ENCODE measurements around the gene KPNB1.

KPNB1 gene

DNA sequence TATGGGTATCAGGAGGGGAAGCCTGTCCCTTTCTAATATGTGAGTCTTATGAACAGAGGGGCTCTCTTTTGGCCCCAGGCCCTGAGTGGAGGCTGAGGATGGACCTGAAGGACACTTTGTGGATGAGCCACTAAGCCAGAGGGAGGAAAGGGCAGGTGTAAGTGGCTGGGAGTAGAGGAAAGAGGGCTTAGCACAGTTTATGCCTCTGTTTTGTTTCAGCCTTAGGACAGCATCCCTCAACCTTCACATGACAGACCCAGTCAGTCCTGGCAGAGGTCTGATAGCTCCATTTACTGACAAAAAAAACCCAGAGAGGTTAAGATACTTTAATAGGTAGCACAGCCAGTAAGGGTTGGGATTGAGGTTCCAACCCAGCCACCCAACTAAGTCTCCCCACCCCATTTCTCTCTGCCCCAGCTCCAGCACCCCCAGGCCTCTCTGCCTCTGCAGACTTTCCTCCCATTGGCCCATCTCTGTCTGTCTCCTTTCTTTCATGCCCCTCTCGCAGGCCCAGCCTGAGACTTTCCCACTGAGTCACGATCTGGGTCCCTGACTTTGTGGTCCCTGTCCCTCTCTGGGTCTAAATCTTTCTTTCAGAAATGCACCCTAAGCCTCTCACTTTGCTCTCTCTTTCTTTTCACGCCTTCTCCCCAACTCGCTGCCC lies 78.6 kb downstream of the KPNB1 start:
- DNase-seq (ENCODE audit: low spot score), result no peak

DNA sequence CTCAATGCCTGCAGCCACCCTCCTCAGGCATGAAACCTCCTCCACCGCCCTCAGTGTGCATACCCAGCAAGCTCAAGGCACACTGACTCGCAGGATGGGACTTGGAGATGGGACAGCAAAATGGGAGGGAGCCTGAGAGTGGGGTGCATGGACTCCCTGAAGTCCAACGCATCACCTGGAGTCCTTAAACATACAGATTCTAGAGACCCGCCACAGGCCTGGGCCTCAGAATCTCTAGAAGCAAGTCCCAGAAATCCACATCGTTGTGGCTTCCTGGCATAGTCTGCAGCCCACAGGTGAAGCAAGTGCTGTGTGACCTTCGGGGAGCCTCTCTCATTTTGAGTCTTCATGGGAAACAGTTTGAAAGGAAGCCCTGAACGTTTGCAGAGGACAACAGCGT lies 79.8 kb downstream of the KPNB1 start:
- no peak for DNase-seq (ENCODE audit: low spot score)

DNA sequence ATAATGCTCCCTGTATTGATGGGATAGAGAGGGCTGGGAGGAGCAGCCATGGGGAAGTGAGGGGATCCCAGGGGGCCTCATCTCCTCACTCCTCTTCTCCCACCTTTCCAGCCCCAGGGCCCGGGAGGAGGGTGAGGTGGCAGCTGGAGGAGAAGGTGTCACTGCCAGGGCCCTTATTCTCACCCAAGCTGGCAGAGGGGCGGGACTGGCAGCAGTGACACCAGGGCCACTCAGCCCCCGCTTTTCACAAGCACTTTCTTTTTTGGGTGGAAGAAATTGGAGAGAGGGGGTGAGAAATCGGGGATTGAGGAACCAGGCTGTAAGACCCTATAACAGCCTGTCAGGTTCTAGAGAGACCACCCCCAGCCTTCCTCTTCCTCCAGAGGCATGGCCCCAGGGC lies 81.0 kb downstream of the KPNB1 start:
- DNase-seq (ENCODE audit: low spot score), result no peak

DNA sequence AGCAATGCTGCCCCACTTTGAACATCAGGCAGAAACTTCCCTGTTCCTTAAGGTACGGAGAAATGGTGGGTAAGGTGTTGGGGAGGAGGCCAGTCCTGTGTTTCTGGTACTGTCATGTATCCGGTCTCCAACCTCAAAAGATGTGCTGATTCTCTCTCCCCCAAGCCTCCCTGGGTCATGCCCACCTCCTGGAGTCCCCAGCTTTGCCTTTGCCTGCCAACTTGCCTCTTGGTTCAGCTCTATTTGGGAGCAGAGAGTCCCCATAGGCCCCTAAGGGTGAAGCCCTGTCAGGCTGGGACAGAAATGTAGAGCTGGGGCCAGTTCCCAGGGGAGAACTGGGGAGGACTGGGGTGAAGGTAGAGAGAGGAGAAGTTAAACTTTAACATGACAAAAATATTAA lies 81.7 kb downstream of the KPNB1 start:
- no peak for DNase-seq (ENCODE audit: low spot score)

DNA sequence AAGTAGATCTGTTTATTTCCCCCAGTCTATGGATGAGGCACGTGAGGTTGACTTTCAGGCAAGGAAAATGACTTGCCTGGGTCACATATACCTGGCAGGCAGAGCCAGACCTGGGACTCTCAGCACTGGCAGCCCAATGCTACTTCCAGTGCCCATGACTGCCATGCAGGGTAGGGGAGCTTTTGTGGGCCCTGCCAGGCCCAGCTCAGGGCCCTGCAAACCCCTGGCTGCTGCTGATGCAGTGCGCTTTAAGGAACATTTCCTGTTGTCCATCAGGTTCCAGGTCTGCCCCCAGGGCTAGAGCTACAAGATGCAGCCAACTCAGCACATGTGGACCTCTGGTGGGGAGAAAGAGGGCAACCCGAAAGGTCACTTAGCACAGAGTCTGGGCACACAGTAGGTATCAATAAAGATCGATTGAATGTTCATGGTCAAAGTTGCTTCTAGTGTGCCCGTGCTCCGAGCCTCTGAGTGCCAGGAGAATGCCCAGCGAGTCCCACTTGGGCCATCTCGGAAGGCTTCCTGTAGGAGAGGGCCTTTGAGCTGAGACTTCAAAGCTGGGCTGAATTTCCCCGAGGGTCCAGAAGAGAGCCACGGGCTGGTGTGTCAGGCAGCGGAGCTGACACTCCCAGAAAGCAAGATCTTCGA lies 82.8 kb downstream of the KPNB1 start:
- DNase-seq (ENCODE audit: low spot score), result no peak

DNA sequence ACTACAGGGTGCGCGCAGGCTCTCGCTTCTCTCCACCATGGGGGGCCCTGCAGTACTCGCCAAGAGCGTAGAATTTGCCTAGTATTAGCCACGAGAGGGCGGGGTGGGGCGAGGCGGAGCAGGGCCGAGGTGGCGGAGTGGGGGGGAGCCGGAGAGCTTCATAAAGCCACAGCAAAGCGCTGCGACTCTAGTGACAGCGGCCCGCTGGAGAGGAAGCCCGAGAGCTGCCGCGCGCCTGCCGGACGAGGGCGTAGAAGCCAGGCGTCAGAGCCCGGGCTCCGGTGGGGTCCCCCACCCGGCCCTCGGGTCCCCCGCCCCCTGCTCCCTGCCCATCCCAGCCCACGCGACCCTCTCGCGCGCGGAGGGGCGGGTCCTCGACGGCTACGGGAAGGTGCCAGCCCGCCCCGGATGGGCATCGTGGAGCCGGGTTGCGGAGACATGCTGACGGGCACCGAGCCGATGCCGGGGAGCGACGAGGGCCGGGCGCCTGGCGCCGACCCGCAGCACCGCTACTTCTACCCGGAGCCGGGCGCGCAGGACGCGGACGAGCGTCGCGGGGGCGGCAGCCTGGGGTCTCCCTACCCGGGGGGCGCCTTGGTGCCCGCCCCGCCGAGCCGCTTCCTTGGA lies 83.4 kb downstream of the KPNB1 start, which contains the start of gene TBX21:
TBX21 (plus strand) TSS at position 190 of the 627 bp plus-strand sequence; CDS start at position 409, 219 bp downstream.
- DNase-seq (ENCODE audit: low spot score), result no peak

DNA sequence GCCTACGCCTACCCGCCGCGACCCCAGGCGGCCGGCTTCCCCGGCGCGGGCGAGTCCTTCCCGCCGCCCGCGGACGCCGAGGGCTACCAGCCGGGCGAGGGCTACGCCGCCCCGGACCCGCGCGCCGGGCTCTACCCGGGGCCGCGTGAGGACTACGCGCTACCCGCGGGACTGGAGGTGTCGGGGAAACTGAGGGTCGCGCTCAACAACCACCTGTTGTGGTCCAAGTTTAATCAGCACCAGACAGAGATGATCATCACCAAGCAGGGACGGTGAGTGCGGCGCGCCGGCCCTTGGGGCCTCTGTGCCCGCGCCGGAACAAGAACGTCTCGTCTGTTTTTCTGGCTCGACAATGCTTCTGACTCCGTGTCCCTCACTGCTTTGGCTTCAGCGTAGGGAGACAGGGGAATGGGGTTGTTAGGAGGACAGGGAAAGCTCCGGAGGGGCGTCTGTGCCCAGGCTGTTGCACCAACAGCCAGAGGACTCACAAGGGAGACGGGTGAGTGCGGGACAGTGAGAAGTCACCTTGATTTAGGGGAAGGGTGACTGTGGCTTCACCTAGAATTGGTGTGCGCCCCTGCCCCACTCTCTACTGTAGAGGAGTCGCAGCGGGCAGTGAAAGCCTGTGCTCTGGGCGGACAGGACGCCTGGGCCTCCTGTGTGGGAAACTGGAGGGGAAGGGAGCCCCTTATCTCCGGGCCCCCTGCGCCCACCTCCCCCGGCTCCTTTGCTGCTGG lies 84.1 kb downstream of the KPNB1 start:
- DNase-seq (ENCODE audit: low spot score), result no peak

DNA sequence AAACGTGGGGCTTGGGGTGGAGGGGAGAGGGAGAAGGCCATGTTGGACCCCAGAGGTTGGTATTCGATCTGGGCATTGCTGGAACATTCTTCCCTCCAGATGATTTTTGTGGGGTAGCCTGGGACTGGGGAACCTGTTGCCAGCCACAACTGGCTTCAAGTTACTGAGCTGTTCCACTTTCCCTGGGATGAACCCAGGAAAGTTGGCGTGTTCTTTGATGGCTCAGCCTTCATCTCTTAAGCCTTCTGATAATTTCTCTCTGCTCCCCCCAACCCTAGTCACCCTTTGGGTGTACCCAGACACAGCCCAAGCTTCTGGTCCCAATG lies 85.4 kb downstream of the KPNB1 start:
- no peak for DNase-seq (ENCODE audit: low spot score)

All from hematopoietic multipotent progenitor cell treated with erythropoietin and hydrocortisone succinate and interleukin-3 and kit ligand, for 17 days (in vitro differentiated cells).